ENCODE measurements around the gene CRMP1.

- TF ChIP-seq CTCF (IDR thresholded peaks at IDR 0.05) (no peak), POLR2A (IDR thresholded peaks at IDR 0.05) (no peak)
These were observed 22.8 kb downstream of the CRMP1 start for GRCh38 chr4:5869966-5870619.
